HepG2 (cell line): Measurements from ENCODE around the gene ZNF860. TPM values are rescaled to one million over a fixed set of nuclear protein-coding genes. Genes with fewer than 3 reads are reported as not detected.

Experiments
- ARNT ChIP-seq: fragments of 450-650 bp; IDR thresholded peaks from 2 replicates; pipeline ENCODE4 v1.6.1; 2017
- HMG20B ChIP-seq: conservative IDR thresholded peaks from 2 replicates; pipeline ENCODE4 v1.6.1; 2016; ENCODE audit warnings: missing genetic modification reagents, missing compliant biosample characterization
- HNF4G ChIP-seq, 2 experiments: sonication (generic) in 1 of 2; formaldehyde crosslinking in 1 of 2; IDR thresholded peaks; 2 replicates each; pipeline versions ENCODE4 v1.4.0 to v1.6.1; 2011 to 2020; ENCODE audit warnings: borderline replicate concordance in 2 of 2, low read depth in 2 of 2, mild to moderate bottlenecking in 2 of 2, low read length in 1 of 2, missing genetic modification reagents in 1 of 2, moderate library complexity in 1 of 2
- HOMEZ ChIP-seq: IDR thresholded peaks from 2 replicates; pipeline ENCODE4 v1.6.1; 2016; ENCODE audit warnings: low read depth
- HOXD1 ChIP-seq: sonication (generic); formaldehyde crosslinking; IDR thresholded peaks from 2 replicates; pipeline ENCODE4 v1.5.0; 2020; ENCODE audit warnings: missing genetic modification reagents
- IKZF5 ChIP-seq: IDR thresholded peaks from 2 replicates; pipeline ENCODE4 v1.6.1; 2018; ENCODE audit warnings: missing genetic modification reagents, mild to moderate bottlenecking, missing compliant biosample characterization
- KLF12 ChIP-seq: sonication (generic); formaldehyde crosslinking; IDR thresholded peaks from 2 replicates; pipeline ENCODE4 v1.4.0; 2020; ENCODE audit warnings: missing genetic modification reagents, borderline replicate concordance
- MED1 ChIP-seq: sonication (generic); formaldehyde crosslinking; IDR thresholded peaks from 2 replicates; pipeline ENCODE4 v1.4.0; 2020; ENCODE audit warnings: missing genetic modification reagents
- POLR2AphosphoS2 ChIP-seq: IDR thresholded peaks from 2 replicates; pipeline ENCODE4 v1.6.1; 2011; ENCODE audit warnings: low read depth, low read length, improper control_type of control experiment
- RFXANK ChIP-seq: IDR thresholded peaks from 2 replicates; pipeline ENCODE4 v1.6.1; 2016
- RORA ChIP-seq: sonication (generic); formaldehyde crosslinking; IDR thresholded peaks from 2 replicates; pipeline ENCODE4 v1.5.0; 2020; ENCODE audit warnings: mild to moderate bottlenecking, missing genetic modification reagents, moderate library complexity
- SMAD1 ChIP-seq: sonication (generic); formaldehyde crosslinking; IDR thresholded peaks from 2 replicates; pipeline ENCODE4 v1.4.0; 2020; ENCODE audit warnings: missing genetic modification reagents, low read depth, mild to moderate bottlenecking, borderline replicate concordance
- ZBTB39 ChIP-seq: sonication (generic); formaldehyde crosslinking; IDR thresholded peaks from 2 replicates; pipeline ENCODE4 v1.5.0; 2020; ENCODE audit warnings: missing genetic modification reagents
- ZBTB44 ChIP-seq: sonication (generic); formaldehyde crosslinking; IDR thresholded peaks from 2 replicates; pipeline ENCODE4 v1.4.0; 2020; ENCODE audit warnings: missing genetic modification reagents
- ZNF24 ChIP-seq: fragments of 450-650 bp; IDR thresholded peaks from 2 replicates; pipeline ENCODE4 v1.6.1; 2017; ENCODE audit warnings: antibody characterized with exemption, mild to moderate bottlenecking
- ZNF264 ChIP-seq: sonication (generic); formaldehyde crosslinking; IDR thresholded peaks from 2 replicates; pipeline ENCODE4 v1.4.0; 2020; ENCODE audit warnings: missing genetic modification reagents
- ZNF430 ChIP-seq: sonication (generic); formaldehyde crosslinking; IDR thresholded peaks from 2 replicates; pipeline ENCODE4 v1.9.0; 2021; ENCODE audit warnings: mild to moderate bottlenecking, missing genetic modification reagents
- ZNF644 ChIP-seq: IDR thresholded peaks from 2 replicates; pipeline ENCODE4 v1.6.1; 2016; ENCODE audit warnings: low read depth
- ZNF678 ChIP-seq: sonication (generic); formaldehyde crosslinking; IDR thresholded peaks from 2 replicates; pipeline ENCODE4 v1.4.0; 2020; ENCODE audit warnings: mild to moderate bottlenecking, missing genetic modification reagents
- polyA plus RNA-seq, 8 experiments: library from polyadenylated mRNA; depleted of rRNA in 3 of 8; stranded (reverse) in 7 of 8; unstranded in 1 of 8; fragments of >200 nt; fragmentation: Illumina TruSeq in 4 of 8; extraction: Trizol in 4 of 8; gene quantifications; 2 replicates each; pipeline versions ENCODE4 v1.2.1 to v1.2.3, GENCODE V29; 2011 to 2016; ENCODE audit warnings: low read depth in 4 of 8, missing spikeins in 1 of 8, mixed read lengths in 1 of 8; ENCODE audit not compliant: insufficient read depth in 1 of 8
- total RNA-seq, 5 experiments: library from RNA; depleted of rRNA; stranded (reverse); fragments of >200 nt; fragmentation: Illumina TruSeq; extraction: Trizol; gene quantifications; 2 replicates each; pipeline ENCODE4 v1.2.3, GENCODE V29; 2016; ENCODE audit warnings: low read depth in 1 of 5
- TF ChIP-seq, protein P1 (sequence below): sonication (generic); formaldehyde crosslinking; IDR thresholded peaks from 2 replicates; pipeline ENCODE4 v1.5.0; 2020; ENCODE audit warnings: missing genetic modification reagents, mild to moderate bottlenecking, borderline replicate concordance
- TF ChIP-seq, protein P2 (sequence below): sonication (generic); formaldehyde crosslinking; IDR thresholded peaks from 2 replicates; pipeline ENCODE4 v1.5.1; 2020; ENCODE audit warnings: missing genetic modification reagents, mild to moderate bottlenecking, borderline replicate concordance

ZNF860 gene
- total and polyA plus RNA-seq, 2 of the 13 experiments (the other 11 are each of a cell fraction or from before 2014, with no cell fraction given), result 0.55 to 0.73 TPM

DNA sequence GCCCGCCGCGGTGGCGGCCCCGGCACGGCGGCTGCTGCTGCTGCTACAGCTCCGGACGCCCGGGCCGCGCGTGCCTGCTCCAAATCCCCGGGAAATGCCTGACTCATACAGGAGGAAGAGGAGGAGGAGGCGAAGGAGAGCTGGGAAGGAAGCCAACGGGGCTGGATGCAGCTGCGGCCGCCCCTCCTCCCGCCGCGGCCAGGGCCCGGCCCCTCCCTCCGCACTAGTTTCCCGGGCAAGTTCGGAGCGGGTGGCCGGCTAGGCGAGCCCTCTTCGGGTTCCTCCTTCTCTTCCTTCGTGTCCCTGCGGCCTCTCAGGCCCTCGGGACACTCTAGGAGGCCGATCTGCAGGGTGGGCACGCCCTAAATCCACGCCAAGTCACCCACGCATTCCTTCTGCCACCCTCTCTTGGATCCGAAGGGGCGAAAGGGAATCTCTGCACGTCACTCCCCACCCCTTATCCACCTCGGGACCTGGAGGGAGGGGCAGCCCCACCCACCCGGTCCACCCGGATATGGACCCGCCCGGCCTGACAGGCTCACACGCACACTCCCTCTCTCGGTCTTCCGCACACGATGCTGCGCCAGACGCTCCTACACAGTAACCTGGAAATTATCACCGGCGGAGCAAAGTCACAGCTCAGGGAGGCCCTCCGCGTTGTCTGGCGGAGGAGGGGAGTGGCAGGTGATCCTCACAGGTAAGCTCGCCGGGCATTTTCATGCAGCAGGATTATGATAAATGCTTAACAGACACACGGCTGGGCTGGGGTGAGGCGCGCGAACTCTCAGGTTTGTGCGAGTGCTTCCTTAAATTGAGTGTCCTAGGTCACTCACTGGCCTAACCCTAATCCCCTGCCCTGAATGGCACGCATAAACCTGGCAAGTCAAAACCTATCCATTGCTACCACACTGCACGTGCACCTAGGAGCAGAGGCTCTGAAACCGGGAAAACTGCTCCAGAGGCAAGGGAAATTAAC, at the start of gene ZNF860, which contains the start of gene OSBPL10 (continued):
- TF ChIP-seq, protein P1, sequence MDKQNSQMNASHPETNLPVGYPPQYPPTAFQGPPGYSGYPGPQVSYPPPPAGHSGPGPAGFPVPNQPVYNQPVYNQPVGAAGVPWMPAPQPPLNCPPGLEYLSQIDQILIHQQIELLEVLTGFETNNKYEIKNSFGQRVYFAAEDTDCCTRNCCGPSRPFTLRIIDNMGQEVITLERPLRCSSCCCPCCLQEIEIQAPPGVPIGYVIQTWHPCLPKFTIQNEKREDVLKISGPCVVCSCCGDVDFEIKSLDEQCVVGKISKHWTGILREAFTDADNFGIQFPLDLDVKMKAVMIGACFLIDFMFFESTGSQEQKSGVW (CRISPR knock-in tag), result no peak
- TF ChIP-seq SMAD1 (CRISPR knock-in tag) (no peak), IKZF5 (CRISPR knock-in tag) (no peak), ZNF644 (CRISPR knock-in tag) (no peak), ZNF264 (CRISPR knock-in tag) (no peak), POLR2AphosphoS2 (no peak), HNF4G (IDR thresholded peaks at IDR 0.05; ENCODE audit: borderline replicate concordance, low read depth, low read length) (no peak), HNF4G (CRISPR knock-in tag; IDR thresholded peaks at IDR 0.05; ENCODE audit: borderline replicate concordance, low read depth) (0 out of 2 replicates have a peak, but pooled peaks have one; percentile 2), MED1 (peak; percentile 13; the same call in 1 of the 2 replicates), RORA (CRISPR knock-in tag) (no peak), KLF12 (CRISPR knock-in tag) (peak; percentile 76; the same call in 1 of the 2 replicates), ZNF430 (CRISPR knock-in tag) (no peak), ZNF24 (no peak), ZBTB44 (CRISPR knock-in tag) (no peak), HMG20B (peak; percentile 87), HOMEZ (CRISPR knock-in tag) (no peak), ZBTB39 (CRISPR knock-in tag) (no peak), ZNF678 (no peak), HOXD1 (CRISPR knock-in tag) (no peak), RFXANK (CRISPR knock-in tag) (no peak), ARNT (no peak)
- TF ChIP-seq, protein P2, sequence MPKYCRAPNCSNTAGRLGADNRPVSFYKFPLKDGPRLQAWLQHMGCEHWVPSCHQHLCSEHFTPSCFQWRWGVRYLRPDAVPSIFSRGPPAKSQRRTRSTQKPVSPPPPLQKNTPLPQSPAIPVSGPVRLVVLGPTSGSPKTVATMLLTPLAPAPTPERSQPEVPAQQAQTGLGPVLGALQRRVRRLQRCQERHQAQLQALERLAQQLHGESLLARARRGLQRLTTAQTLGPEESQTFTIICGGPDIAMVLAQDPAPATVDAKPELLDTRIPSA, result no peak
